Calu3 (cell line): ENCODE data around the gene BRD4. TPM values are rescaled to one million over a fixed set of nuclear protein-coding genes. Genes with fewer than 3 reads are reported as not detected.
"Not testable (repeated sequence)": the region's sequence is repeated elsewhere in the genome, so short reads cannot be mapped to it uniquely, and the experiment has no call there.

Experiments
- BruUV-seq: library from RNA; stranded (reverse); fragments of 400-500 nt; replicated peaks from 2 replicates; lab custom pipeline; 2021; lab: Mats Ljungman, UMichigan
- CTCF ChIA-PET: fragments of 300-600 bp; sonication (Branson Sonifier 250); formaldehyde crosslinking; loops from one replicate; lab custom pipeline; 2022; ENCODE audit warnings: antibody characterized with exemption; lab: Charles Lee
- DNase-seq: peaks from one replicate; pipeline ENCODE4 v3.0.0; 2022
- H3K27ac Mint-ChIP-seq: one replicate; pipeline ENCODE4 v1.8.0; 2022; ENCODE audit warnings: mixed read lengths; ENCODE audit not compliant: unreplicated experiment
- H3K27me3 Mint-ChIP-seq: one replicate; pipeline ENCODE4 v1.8.0; 2022; ENCODE audit warnings: mixed read lengths; ENCODE audit not compliant: unreplicated experiment
- H3K36me3 Mint-ChIP-seq: one replicate; pipeline ENCODE4 v1.8.0; 2022; ENCODE audit warnings: mild to moderate bottlenecking, moderate library complexity, mixed read lengths; ENCODE audit not compliant: insufficient read depth, unreplicated experiment
- H3K4me1 Mint-ChIP-seq: one replicate; pipeline ENCODE4 v1.8.0; 2022; ENCODE audit warnings: mild to moderate bottlenecking, low read depth, mixed read lengths; ENCODE audit not compliant: unreplicated experiment
- H3K4me3 Mint-ChIP-seq: one replicate; pipeline ENCODE4 v1.8.0; 2022; ENCODE audit warnings: mild to moderate bottlenecking, low read depth, moderate library complexity, mixed read lengths; ENCODE audit not compliant: unreplicated experiment
- H3K9me3 Mint-ChIP-seq: one replicate; pipeline ENCODE4 v1.8.0; 2022; ENCODE audit warnings: low read depth, mixed read lengths; ENCODE audit not compliant: unreplicated experiment
- CTCF ChIP-seq: fragments of 200-600 bp; IDR thresholded peaks from one replicate; pipeline ENCODE4 v1.8.0; 2022; ENCODE audit warnings: antibody characterized with exemption; ENCODE audit not compliant: unreplicated experiment
- intact Hi-C: fragments of 100-400 bp; cut with micrococcal nuclease; formaldehyde crosslinking; loops from one replicate; pipeline ENCODE4 v1.10.0; 2022; ENCODE audit not compliant: unreplicated experiment
- total RNA-seq: library from RNA; stranded (reverse); gene quantifications from 2 replicates; pipeline ENCODE4 v1.2.3, GENCODE V29; 2022

Gene BRD4
- total RNA-seq, 1 experiment from 2014 or later, result 93.9 TPM

GRCh38 chr19:15340086-15340485, 7.7 kb upstream of the BRD4 start:
- Mint-ChIP-seq H3K4me1 (no peaks in the 10 kb centered on the region), H3K9me3 (no peaks in the 10 kb centered on the region), H3K4me3 (no peak overlapping the region), H3K27me3 (no peaks in the 10 kb centered on the region), H3K36me3 (no peaks in the 10 kb centered on the region), H3K27ac (no peak overlapping the region)
- BruUV-seq, result no TSS peak
- intact Hi-C loops, result no loop called here
- no peak for TF ChIP-seq CTCF
- no peak for DNase-seq
- CTCF ChIA-PET, result interaction anchor here (0.6 kb wide), 1 partner anchor 35 kb away, joined by 3 read pairs; no protein-coding TSS in a partner anchor

DNA sequence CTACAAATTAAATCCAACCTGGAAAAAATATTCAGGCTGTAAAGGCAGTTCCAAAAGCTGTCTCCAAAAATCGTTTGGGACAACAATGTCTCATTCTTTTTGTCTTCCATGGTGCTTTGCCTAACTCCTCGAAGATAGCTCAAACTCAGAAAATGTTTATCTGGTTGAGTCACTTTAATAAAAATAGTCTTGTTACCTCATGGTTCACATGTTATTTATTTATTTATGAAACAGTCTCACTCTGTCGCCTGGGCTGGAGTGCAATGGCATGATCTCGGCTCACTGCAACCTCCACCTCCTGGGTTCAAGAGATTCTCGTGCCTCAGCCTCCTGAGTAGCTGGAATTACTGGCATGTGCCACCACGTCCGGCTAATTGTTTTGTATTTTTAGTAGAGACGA, 4.9 kb upstream of the BRD4 start:
- Mint-ChIP-seq H3K36me3 (peaks cover 13% of the 10 kb centered on the region), H3K4me1 (no peaks in the 10 kb centered on the region), H3K9me3 (no peaks in the 10 kb centered on the region), H3K27ac (no peak overlapping the region), H3K27me3 (no peaks in the 10 kb centered on the region), H3K4me3 (no peak overlapping the region)
- intact Hi-C loops, result no loop called here
- CTCF ChIA-PET, result no interaction called here
- no peak for TF ChIP-seq CTCF
- no peak for DNase-seq
- BruUV-seq, result no TSS peak

- H3K27ac Mint-ChIP-seq, DNase-seq, BruUV-seq, H3K9me3 Mint-ChIP-seq, H3K4me3 Mint-ChIP-seq, intact Hi-C loops, CTCF ChIA-PET, H3K27me3 Mint-ChIP-seq, H3K4me1 Mint-ChIP-seq: not testable (repeated sequence)
- peaks cover 18% of the 10 kb centered on the region for H3K36me3 Mint-ChIP-seq
Observed at GRCh38 chr19:15335992-15336391, 3.7 kb upstream of the BRD4 start.

DNA sequence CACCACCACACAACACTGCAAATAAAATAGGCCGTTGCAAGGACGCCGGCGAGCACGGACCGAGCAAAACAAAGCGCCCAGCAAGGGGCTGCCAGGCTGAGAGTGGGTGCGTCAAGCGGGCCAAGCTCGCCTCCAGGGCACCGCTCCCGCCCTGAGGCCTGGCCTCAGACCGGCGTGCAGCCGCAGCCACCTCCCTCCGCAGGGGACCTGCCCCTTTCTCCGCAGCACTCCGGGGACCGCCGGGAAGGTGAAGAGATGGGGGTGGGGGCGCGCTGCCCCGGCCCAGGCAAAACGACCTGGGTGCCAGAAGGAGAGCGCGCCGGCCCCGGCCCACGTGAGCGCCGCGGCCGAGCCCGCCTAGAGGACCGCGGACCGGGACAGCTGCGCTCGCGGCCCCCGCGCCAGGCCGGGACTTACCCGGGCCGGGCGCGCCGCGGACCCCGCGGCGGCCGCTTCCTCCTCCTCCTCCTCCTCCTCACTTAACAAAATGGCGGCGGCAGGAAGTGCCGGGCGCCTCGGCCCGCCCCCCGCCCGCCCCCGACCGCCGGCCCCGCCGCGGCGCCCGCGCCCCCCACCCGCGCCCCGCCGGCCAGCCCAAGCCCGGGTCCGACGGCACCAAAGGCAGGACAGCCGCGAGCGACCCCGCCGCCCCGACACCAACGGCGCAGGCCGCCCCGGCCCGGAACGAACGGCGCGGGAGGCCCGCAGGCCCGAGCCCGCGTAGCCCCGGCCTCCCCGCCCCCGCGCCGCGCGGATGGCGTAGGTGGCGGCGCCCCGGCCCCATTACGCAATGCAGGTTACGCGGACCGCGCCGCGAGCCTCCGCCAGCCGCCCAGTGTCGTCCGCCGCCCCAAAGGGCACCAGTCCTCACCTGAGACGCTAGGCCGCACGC, 674 bp downstream of the BRD4 start:
- intact Hi-C loops, result no loop called here
- Mint-ChIP-seq H3K4me1 (peaks cover 20% of the 10 kb centered on the region), H3K27ac (peak overlapping the region; percentile 59), H3K36me3 (peaks cover 36% of the 10 kb centered on the region), H3K27me3 (no peaks in the 10 kb centered on the region), H3K4me3 (peak overlapping the region; percentile 99), H3K9me3 (no peaks in the 10 kb centered on the region)
- no peak for TF ChIP-seq CTCF
- no TSS peak for BruUV-seq
- peak; percentile 54 for DNase-seq
- CTCF ChIA-PET, result interaction anchor here (0.7 kb wide), 1 partner anchor 136 kb away, joined by 3 read pairs; no protein-coding TSS in a partner anchor
